Subcutaneous adipose tissue (tissue), 4 donors: Measurements from ENCODE around the gene LTBP1. TPM values are rescaled to one million over a fixed set of nuclear protein-coding genes. Genes with fewer than 3 reads are reported as not detected.

Experiments used
- total RNA-seq, 4 donors: library from RNA; depleted of rRNA; stranded (reverse); fragments of >200 nt; gene quantifications; one replicate each; pipeline ENCODE4 v1.1.0, GENCODE V29; 2016
- TF ChIP-seq, protein P1 (sequence below): fragments of 450-650 bp; IDR thresholded peaks from one replicate; pipeline ENCODE4 v1.5.1; 2016; ENCODE audit warnings: low read depth, mild to moderate bottlenecking, control low read depth, antibody characterized with exemption, moderate library complexity

LTBP1 gene
- total RNA-seq, 4 donors from 2014 or later, result 11.0 to 15.5 (median 12.7) TPM

DNA sequence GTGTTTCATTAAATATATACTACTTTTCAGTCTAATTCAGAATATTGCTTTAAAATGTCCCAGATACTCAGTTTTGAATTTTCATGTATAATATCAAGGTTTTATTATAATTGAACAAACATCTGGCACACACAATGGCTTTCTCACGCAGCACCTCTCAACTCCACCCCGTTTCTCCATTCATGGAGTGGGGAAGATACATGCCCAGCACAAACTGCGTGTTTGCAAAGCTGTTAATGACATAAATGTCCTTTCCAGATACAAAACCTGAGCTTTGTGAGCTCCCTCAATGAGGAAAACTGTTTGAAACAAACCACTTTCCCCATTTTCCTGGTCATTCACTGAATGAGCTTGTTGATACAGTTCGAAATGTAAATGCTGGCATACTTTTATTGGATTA is 379.3 kb downstream of the LTBP1 start:
- TF ChIP-seq, protein P1, sequence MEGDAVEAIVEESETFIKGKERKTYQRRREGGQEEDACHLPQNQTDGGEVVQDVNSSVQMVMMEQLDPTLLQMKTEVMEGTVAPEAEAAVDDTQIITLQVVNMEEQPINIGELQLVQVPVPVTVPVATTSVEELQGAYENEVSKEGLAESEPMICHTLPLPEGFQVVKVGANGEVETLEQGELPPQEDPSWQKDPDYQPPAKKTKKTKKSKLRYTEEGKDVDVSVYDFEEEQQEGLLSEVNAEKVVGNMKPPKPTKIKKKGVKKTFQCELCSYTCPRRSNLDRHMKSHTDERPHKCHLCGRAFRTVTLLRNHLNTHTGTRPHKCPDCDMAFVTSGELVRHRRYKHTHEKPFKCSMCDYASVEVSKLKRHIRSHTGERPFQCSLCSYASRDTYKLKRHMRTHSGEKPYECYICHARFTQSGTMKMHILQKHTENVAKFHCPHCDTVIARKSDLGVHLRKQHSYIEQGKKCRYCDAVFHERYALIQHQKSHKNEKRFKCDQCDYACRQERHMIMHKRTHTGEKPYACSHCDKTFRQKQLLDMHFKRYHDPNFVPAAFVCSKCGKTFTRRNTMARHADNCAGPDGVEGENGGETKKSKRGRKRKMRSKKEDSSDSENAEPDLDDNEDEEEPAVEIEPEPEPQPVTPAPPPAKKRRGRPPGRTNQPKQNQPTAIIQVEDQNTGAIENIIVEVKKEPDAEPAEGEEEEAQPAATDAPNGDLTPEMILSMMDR, result no peak

DNA sequence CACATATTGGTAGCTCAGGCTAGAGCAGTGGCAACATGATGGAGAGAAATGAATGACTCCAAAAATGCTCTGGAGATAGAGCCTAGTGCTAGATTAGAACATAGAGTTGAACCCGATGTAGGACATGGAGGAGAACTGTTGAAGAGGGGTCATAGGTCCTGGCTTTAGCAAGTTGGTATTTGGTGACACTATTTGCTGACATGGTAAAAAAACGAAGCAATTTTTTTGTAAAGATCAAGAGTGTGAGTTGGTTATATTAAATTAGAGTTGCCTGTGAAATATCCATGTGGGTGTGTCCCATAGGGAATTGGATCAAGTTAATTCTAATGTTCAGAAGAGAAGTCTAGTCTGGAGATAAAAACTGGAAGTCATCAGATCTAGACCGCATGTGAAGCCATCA is 386.7 kb downstream of the LTBP1 start:
- TF ChIP-seq, protein P1, result no peak

DNA sequence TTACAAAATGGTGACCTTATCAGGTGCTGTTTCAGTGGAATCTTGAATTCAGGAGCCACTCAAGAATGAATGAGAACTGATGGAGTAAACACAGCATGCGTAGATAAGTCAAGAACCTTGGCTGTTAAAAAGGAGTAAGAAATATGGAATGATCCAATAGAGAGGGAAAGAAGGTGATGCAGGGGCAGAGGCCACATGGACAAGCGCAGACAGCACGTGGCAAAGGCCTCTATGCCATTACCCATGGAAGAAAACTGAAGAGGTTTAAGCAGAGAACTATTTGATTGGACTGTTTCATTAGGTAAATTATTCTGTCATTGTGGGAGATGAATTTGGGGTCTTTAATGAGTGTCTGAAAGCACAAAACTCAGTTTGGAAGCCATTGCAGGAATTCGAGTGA is 387.3 kb downstream of the LTBP1 start:
- TF ChIP-seq, protein P1, result no peak

DNA sequence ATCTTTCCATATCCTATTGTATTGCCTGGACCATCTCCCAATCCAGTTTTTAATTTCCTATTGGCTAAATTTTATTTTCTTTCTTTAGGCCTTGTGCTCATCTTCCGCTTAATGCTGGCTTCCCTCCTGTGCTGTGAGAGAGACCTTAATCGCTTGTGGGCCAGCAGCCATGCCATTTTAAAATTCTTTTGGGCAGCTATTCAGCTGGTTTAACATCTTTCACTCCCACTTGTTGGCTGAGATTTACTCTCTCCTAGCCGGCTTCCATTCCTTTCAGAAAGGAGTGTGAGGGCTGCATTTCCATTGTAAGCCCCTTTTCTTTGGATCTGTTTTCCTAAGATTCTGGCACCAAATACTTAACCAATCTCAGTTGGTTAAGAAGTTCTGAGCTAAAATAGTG is 388.8 kb downstream of the LTBP1 start:
- TF ChIP-seq, protein P1, result no peak

DNA sequence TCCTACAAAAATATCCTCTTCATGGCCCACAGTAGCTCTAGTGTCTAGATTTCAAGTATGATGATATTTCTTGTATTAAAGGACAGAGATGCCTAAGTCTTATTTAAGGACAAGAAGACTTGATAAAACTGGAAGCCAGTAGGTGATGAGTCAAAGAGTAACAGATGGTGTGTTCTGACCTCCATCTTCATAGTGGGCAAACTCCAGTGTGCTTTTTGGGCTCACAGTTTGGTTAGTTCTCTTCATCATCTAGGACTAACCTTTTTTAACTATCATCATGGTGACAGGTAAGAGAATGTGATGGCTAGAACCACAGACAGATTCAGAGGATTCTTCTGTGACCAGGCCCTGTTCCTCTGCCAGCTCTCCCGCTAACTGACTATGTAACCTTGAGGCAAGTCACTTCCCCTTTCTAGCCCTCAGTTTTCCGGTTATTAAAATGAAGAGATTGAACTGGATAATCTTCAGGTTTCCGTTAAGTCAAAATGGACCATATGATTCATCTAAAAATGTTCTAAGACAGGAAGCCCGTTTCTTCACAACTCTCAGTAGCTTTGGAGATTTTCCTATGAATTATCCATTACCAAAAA is 389.4 kb downstream of the LTBP1 start:
- TF ChIP-seq, protein P1, result no peak

DNA sequence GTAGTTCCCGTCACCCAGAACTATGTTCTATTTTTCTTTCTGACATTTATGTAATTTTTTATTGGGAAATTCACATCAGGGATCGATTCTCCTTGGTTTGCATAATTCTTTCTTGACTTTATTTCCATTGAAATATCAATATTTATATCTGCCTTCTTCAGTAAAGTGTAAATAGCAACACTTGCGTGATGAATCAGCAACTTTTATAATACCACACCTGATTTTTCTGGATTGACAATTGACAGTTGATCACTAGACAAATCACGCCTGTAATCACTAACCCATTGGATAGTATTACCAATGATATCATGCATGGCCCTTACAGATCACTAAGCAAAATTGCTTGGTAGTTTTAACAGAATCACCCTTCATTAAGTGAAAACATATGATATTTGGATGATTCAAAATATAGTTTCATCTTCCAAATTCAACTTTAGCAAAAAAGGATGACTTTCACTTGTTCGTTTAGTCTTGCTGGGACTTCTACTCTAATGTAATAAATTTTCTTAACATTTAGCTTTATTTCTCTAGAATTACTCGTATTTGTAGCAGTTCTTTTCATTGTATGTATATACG is 390.7 kb downstream of the LTBP1 start:
- TF ChIP-seq, protein P1, result no peak

DNA sequence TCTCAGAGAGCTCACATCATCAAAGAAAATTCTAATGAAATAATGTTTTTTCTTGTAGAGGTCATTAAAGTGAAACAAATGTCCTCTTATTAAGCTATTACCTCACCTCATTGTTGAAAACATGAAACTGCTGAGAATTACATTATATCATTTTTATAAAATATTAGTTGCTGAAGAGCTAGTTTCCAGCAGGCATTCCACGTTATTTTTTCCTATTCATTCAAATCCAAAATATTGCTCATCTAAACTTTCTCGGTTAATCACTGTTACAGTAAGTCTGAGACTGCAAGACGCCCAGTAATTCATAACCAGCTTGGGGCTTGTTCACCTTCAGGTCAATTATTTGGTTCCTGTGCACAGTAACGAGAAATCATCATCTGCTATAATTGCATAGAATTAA is 391.2 kb downstream of the LTBP1 start:
- TF ChIP-seq, protein P1, result no peak
